ENCODE results near the gene TMEM222. TPM values are rescaled to one million over a fixed set of nuclear protein-coding genes. Genes with fewer than 3 reads are reported as not detected.

The TMEM222 gene
- total and polyA plus RNA-seq, 12 donors, result 30.7 to 73.2 (median 49.8) TPM

DNA sequence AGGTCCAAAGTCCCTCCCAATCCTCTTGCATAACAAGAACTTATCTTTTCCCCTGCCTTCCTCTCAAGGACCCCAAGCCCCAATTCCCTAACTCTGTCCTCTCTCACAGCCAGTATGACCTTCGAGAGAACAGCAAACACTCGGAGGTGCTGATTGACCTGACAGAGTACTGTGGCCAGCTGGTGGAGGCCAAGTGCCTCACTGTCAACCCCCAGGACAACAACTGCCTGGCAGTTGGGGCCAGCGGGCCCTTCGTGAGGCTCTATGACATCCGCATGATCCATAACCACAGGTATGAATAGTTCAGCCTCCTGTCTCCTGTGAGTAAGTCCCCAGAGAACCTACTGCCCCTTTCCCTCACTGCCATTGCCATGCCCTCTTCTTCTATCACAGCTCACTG lies 29.9 kb upstream of the TMEM222 start:
- Histone ChIP-seq H3K4me1 (replicated peaks in 1 of 2) (no peaks in the 10 kb centered on the region), H3K36me3 (replicated peaks in 1 of 2) (peaks cover 0 to 58% of the 10 kb centered on the region in 2 donors), H3K9me3 (replicated peaks in 1 of 3) (no peaks in the 10 kb centered on the region), H3K4me3 (no peak overlapping the region), H3K27ac (no peak overlapping the region), H3K27me3 (no peaks in the 10 kb centered on the region)
- TF ChIP-seq POLR2A (IDR thresholded peaks at IDR 0.05), result no peak
- TF ChIP-seq, protein P1, sequence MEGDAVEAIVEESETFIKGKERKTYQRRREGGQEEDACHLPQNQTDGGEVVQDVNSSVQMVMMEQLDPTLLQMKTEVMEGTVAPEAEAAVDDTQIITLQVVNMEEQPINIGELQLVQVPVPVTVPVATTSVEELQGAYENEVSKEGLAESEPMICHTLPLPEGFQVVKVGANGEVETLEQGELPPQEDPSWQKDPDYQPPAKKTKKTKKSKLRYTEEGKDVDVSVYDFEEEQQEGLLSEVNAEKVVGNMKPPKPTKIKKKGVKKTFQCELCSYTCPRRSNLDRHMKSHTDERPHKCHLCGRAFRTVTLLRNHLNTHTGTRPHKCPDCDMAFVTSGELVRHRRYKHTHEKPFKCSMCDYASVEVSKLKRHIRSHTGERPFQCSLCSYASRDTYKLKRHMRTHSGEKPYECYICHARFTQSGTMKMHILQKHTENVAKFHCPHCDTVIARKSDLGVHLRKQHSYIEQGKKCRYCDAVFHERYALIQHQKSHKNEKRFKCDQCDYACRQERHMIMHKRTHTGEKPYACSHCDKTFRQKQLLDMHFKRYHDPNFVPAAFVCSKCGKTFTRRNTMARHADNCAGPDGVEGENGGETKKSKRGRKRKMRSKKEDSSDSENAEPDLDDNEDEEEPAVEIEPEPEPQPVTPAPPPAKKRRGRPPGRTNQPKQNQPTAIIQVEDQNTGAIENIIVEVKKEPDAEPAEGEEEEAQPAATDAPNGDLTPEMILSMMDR (IDR thresholded peaks at IDR 0.05), result no peak
- intact Hi-C loops (cut with DNase I), result loop anchor here in 1 of 2 donors (5.0 kb wide), 1 partner anchor 245 kb away; no protein-coding TSS in a partner anchor
- WGBS, 4 donors, result 51 to 65% (median 53%) methylated on average over 4 to 5 of the region's 5 CpGs
- DNase-seq, result peak in 2 of 7 donors; percentile 18 to 46

DNA sequence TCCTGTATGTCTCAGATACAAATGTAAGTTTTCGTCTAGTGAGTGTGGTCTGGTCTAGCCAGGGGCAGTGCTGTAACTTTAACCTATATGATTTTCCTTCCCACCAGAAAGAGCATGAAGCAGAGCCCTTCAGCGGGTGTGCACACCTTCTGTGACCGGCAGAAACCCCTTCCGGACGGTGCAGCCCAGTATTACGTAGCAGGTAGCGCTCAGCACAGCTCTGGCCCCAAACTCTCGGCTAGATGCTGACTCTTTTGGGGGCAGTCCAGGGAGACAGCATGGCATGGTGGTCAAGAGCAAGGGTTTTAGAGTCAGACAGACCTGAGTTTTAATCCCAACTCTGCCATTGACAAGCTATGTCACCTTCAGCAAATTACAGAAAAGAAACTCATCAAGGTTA lies 28.0 kb upstream of the TMEM222 start:
- H3K4me3 ChIP-seq, result no peak overlapping the region
- 88 to 100% (median 95%) methylated on average over 4 to 8 of the region's 8 CpGs for WGBS, 4 donors
- no peak overlapping the region for H3K27ac ChIP-seq
- TF ChIP-seq POLR2A (IDR thresholded peaks at IDR 0.05), result no peak
- peaks cover 0 to 65% of the 10 kb centered on the region in 2 donors for H3K36me3 ChIP-seq (replicated peaks in 1 of 2)
- H3K4me1 ChIP-seq (replicated peaks in 1 of 2), result peaks cover 0 to 5% of the 10 kb centered on the region in 2 donors
- peak in 2 of 7 donors; percentile 13 to 27 for DNase-seq
- no peaks in the 10 kb centered on the region for H3K9me3 ChIP-seq (replicated peaks in 1 of 3)
- intact Hi-C loops (cut with DNase I), result loop anchor here in 1 of 2 donors (5.0 kb wide), 1 partner anchor 247 kb away; no protein-coding TSS in a partner anchor
- no peaks in the 10 kb centered on the region for H3K27me3 ChIP-seq

DNA sequence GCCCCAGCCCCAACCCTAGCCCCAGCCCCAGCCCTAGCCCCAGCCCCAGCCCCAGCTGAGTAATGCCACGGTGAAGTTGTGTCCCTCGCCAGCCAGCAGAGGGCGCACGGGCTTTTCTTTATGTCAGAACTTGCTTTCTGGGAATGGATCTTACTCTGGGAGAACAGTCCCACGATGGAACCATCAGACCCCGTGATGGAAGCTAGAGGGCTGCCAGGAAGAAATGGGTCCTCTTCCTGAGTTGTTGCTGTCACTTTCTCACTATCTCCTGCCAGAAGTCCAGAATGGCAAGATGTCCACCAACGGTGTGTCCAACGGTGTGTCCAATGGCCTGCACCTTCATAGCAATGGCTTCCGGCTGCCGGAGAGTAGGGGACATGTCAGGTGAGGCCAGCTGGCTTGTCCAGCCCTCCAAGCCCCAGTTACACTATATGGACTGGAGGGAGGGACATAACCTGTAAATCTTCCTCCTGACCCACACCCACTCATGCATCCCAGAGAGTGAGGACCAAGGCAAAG lies 25.1 kb upstream of the TMEM222 start:
- WGBS, 4 donors, result 36 to 43% (median 37%) methylated on average over 10 of the region's 10 CpGs
- TF ChIP-seq, protein P1 (IDR thresholded peaks at IDR 0.05), result peak; percentile 46 to 64 (median 52)
- no peak for TF ChIP-seq POLR2A (IDR thresholded peaks at IDR 0.05)
- H3K27me3 ChIP-seq, result no peaks in the 10 kb centered on the region
- no peak overlapping the region for H3K4me3 ChIP-seq
- intact Hi-C loops (cut with DNase I), result loop anchor here in 1 of 2 donors (5.0 kb wide), 1 partner anchor 195 kb away; no protein-coding TSS in a partner anchor
- H3K27ac ChIP-seq, result peak overlapping the region in 1 of 5 donors; percentile 26
- H3K4me1 ChIP-seq (replicated peaks in 1 of 2), result peaks cover 0 to 29% of the 10 kb centered on the region in 2 donors
- H3K36me3 ChIP-seq (replicated peaks in 1 of 2), result peaks cover 0 to 69% of the 10 kb centered on the region in 2 donors
- no peaks in the 10 kb centered on the region for H3K9me3 ChIP-seq (replicated peaks in 1 of 3)
- peak; percentile 63 to 85 (median 72) for DNase-seq

DNA sequence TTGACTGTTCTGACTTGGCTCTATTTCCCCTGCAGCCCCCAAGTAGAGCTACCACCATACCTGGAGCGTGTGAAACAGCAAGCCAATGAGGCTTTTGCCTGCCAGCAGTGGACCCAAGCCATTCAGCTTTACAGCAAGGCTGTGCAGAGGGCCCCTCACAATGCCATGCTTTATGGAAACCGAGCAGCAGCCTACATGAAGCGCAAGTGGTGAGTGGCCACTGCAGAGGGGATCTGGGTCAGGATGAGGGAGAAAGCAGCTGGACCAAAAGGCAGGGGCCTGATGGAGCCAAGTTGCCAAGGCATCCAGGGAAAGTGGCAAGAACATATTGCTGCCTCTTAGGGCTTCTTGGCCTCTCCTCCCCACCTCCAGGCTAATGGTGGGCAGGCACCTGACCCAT lies 24.1 kb upstream of the TMEM222 start:
- DNase-seq, result peak in 2 of 7 donors; percentile 16 to 44
- intact Hi-C loops (cut with DNase I), result loop anchor here in 1 of 2 donors (5.0 kb wide), 1 partner anchor 196 kb away; no protein-coding TSS in a partner anchor
- Histone ChIP-seq H3K4me1 (replicated peaks in 1 of 2) (peaks cover 0 to 29% of the 10 kb centered on the region in 2 donors), H3K27me3 (no peaks in the 10 kb centered on the region), H3K4me3 (no peak overlapping the region), H3K36me3 (replicated peaks in 1 of 2) (peaks cover 0 to 67% of the 10 kb centered on the region in 2 donors), H3K9me3 (replicated peaks in 1 of 3) (no peaks in the 10 kb centered on the region), H3K27ac (peak overlapping the region in 1 of 5 donors; percentile 85)
- TF ChIP-seq, protein P1 (IDR thresholded peaks at IDR 0.05), result no peak
- TF ChIP-seq POLR2A (IDR thresholded peaks at IDR 0.05), result no peak
- WGBS, 4 donors, result 92 to 97% (median 95%) methylated on average over 2 to 3 of the region's 3 CpGs
